Measurements from ENCODE around the gene CRADD.
"Not testable (repeated sequence)": the region's sequence is repeated elsewhere in the genome, so short reads cannot be mapped to it uniquely, and the experiment has no call there.

CRADD gene

GRCh38 chr12:93871566-93871965, 194.4 kb downstream of the CRADD start:
- not testable (repeated sequence) for DNase-seq (ENCODE audit: low read depth in 2 of 2)

- no peak for DNase-seq (ENCODE audit: low read depth in 2 of 2)
These were observed 196.4 kb downstream of the CRADD start for GRCh38 chr12:93873561-93873960.

- no peak for DNase-seq (ENCODE audit: low read depth in 2 of 2)
These were observed 198.0 kb downstream of the CRADD start for GRCh38 chr12:93875157-93875556.

- no peak for DNase-seq (ENCODE audit: low read depth in 2 of 2)
These were observed 199.2 kb downstream of the CRADD start for GRCh38 chr12:93876360-93876759.

- no peak for DNase-seq (ENCODE audit: low read depth in 2 of 2)
These were observed 200.3 kb downstream of the CRADD start for GRCh38 chr12:93877446-93877845.

- no peak for DNase-seq (ENCODE audit: low read depth in 2 of 2)
These were observed 202.6 kb downstream of the CRADD start for GRCh38 chr12:93879476-93880421.

GRCh38 chr12:93880853-93881522, 203.8 kb downstream of the CRADD start:
- DNase-seq (ENCODE audit: low read depth in 2 of 2), result no peak

GRCh38 chr12:93882763-93883162, 205.6 kb downstream of the CRADD start:
- DNase-seq (ENCODE audit: low read depth in 2 of 2), result no peak

GRCh38 chr12:93883436-93884154, 206.4 kb downstream of the CRADD start:
- DNase-seq (ENCODE audit: low read depth in 2 of 2), result no peak

GRCh38 chr12:93884794-93885460, 207.8 kb downstream of the CRADD start:
- DNase-seq (ENCODE audit: low read depth in 2 of 2), result no peak

- DNase-seq (ENCODE audit: low read depth in 2 of 2), result not testable (repeated sequence)
These were observed 208.9 kb downstream of the CRADD start for GRCh38 chr12:93885973-93886532.

GRCh38 chr12:93886533-93887511, 209.6 kb downstream of the CRADD start:
- DNase-seq (ENCODE audit: low read depth in 2 of 2), result no peak

GRCh38 chr12:93888964-93889363, 211.8 kb downstream of the CRADD start:
- DNase-seq (ENCODE audit: low read depth in 2 of 2), result no peak

GRCh38 chr12:93889516-93890212, 212.5 kb downstream of the CRADD start:
- no peak for DNase-seq (ENCODE audit: low read depth in 2 of 2)

- no peak for DNase-seq (ENCODE audit: low read depth in 2 of 2)
These were observed 215.5 kb downstream of the CRADD start for GRCh38 chr12:93892423-93893268.

- no peak for DNase-seq (ENCODE audit: low read depth in 2 of 2)
These were observed 217.4 kb downstream of the CRADD start for GRCh38 chr12:93894391-93895088.

GRCh38 chr12:93895089-93895445, 217.9 kb downstream of the CRADD start:
- DNase-seq (ENCODE audit: low read depth in 2 of 2), result no peak

GRCh38 chr12:93896427-93896826, 219.3 kb downstream of the CRADD start:
- DNase-seq (ENCODE audit: low read depth in 2 of 2), result no peak

Measured in stimulated activated CD8-positive, alpha-beta memory T cell treated with anti-CD3 and anti-CD28 coated beads, Interleukin-7, amount 100 ng/mL, for 1 hour (primary cell).